HG02571 (cell line): ENCODE measurements around the gene BPIFB6.

Experiments used
- ATAC-seq: cut with Tn5 transposase; IDR thresholded peaks from one replicate; pipeline ENCODE4 v1.9.1; 2021; ENCODE audit warnings: mild to moderate bottlenecking, moderate library complexity; ENCODE audit not compliant: unreplicated experiment

The BPIFB6 gene

GRCh38 chr20:33082546-33082945 is 51.1 kb downstream of the BPIFB6 start:
- ATAC-seq: no peak

GRCh38 chr20:33083544-33084340 is 52.3 kb downstream of the BPIFB6 start:
- no peak for ATAC-seq

- ATAC-seq: no peak
These were observed 53.3 kb downstream of the BPIFB6 start for GRCh38 chr20:33084722-33085121.

GRCh38 chr20:33086052-33086722 is 54.7 kb downstream of the BPIFB6 start:
- ATAC-seq: no peak

GRCh38 chr20:33091147-33091546 is 59.7 kb downstream of the BPIFB6 start:
- ATAC-seq: no peak

GRCh38 chr20:33091693-33092092 is 60.2 kb downstream of the BPIFB6 start:
- no peak for ATAC-seq

- ATAC-seq: no peak
These were observed 60.9 kb downstream of the BPIFB6 start for GRCh38 chr20:33092361-33092760.

GRCh38 chr20:33093074-33093473 is 61.6 kb downstream of the BPIFB6 start:
- ATAC-seq: no peak

- no peak for ATAC-seq
These were observed 62.1 kb downstream of the BPIFB6 start for GRCh38 chr20:33093582-33093981.
